ENCODE data around the gene ITLN2. TPM values are rescaled to one million over a fixed set of nuclear protein-coding genes. Genes with fewer than 3 reads are reported as not detected.
"Not testable (repeated sequence)": the region's sequence is repeated elsewhere in the genome, so short reads cannot be mapped to it uniquely, and the experiment has no call there.

Gene ITLN2
- total RNA-seq (ENCODE audit: insufficient read depth, low replicate concordance) = not detected

- peak; percentile 27 for DNase-seq (ENCODE audit: low spot score)
Observed at GRCh38 chr1:160954158-160955104, at the start of gene ITLN2. TSS of gene ITLN2 (minus strand) at chr1:160954809. CDS start at chr1:160954741, 68 bp downstream.

- no peak for DNase-seq (ENCODE audit: low spot score)
Observed at GRCh38 chr1:161001525-161001924, 46.9 kb upstream of the ITLN2 start.

- DNase-seq (ENCODE audit: low spot score) = no peak
Observed at GRCh38 chr1:161000736-161001480, 46.3 kb upstream of the ITLN2 start.

GRCh38 chr1:160999376-160999775 lies 44.8 kb upstream of the ITLN2 start:
- DNase-seq (ENCODE audit: low spot score) = no peak

GRCh38 chr1:160997323-160998038 lies 42.9 kb upstream of the ITLN2 start:
- peak; percentile 91 for DNase-seq (ENCODE audit: low spot score)

GRCh38 chr1:160996178-160996577 lies 41.6 kb upstream of the ITLN2 start:
- no peak for DNase-seq (ENCODE audit: low spot score)

GRCh38 chr1:160993544-160994193 lies 39.1 kb upstream of the ITLN2 start:
- peak; percentile 94 for DNase-seq (ENCODE audit: low spot score)

GRCh38 chr1:160992036-160992435 lies 37.4 kb upstream of the ITLN2 start:
- not testable (repeated sequence) for DNase-seq (ENCODE audit: low spot score)

GRCh38 chr1:160987359-160988050 lies 32.9 kb upstream of the ITLN2 start:
- peak; percentile 46 for DNase-seq (ENCODE audit: low spot score)

GRCh38 chr1:160985723-160986122 lies 31.1 kb upstream of the ITLN2 start:
- no peak for DNase-seq (ENCODE audit: low spot score)

- DNase-seq (ENCODE audit: low spot score) = no peak
Observed at GRCh38 chr1:160981584-160982411, 27.2 kb upstream of the ITLN2 start.

- no peak for DNase-seq (ENCODE audit: low spot score)
Observed at GRCh38 chr1:160979286-160979685, 24.7 kb upstream of the ITLN2 start.

GRCh38 chr1:160978510-160978927 lies 23.9 kb upstream of the ITLN2 start:
- no peak for DNase-seq (ENCODE audit: low spot score)

- DNase-seq (ENCODE audit: low spot score) = no peak
Observed at GRCh38 chr1:160975026-160975425, 20.4 kb upstream of the ITLN2 start.

GRCh38 chr1:160973491-160973890 lies 18.9 kb upstream of the ITLN2 start:
- no peak for DNase-seq (ENCODE audit: low spot score)

- no peak for DNase-seq (ENCODE audit: low spot score)
Observed at GRCh38 chr1:160972939-160973338, 18.3 kb upstream of the ITLN2 start.

GRCh38 chr1:160971618-160972056 lies 17.0 kb upstream of the ITLN2 start:
- DNase-seq (ENCODE audit: low spot score) = no peak

- DNase-seq (ENCODE audit: low spot score) = no peak
Observed at GRCh38 chr1:160963521-160963920, 8.9 kb upstream of the ITLN2 start.

GRCh38 chr1:160961419-160961818 lies 6.8 kb upstream of the ITLN2 start:
- DNase-seq (ENCODE audit: low spot score) = no peak

GRCh38 chr1:160956966-160957365 lies 2.4 kb upstream of the ITLN2 start:
- no peak for DNase-seq (ENCODE audit: low spot score)

Data from umbilical cord (tissue), 2 donors.